Measurements from ENCODE around the gene RGMB. TPM values are rescaled to one million over a fixed set of nuclear protein-coding genes. Genes with fewer than 3 reads are reported as not detected.

The RGMB gene
- total RNA-seq, 3 donors from 2014 or later (not counting 1 experiment from before 2014, with no cell fraction given) = 0.35 to 1.5 (median 0.86) TPM

- no peaks in the 10 kb centered on the region for H3K36me3 Mint-ChIP-seq
- peak overlapping the region in 1 of 2 donors; percentile 44 for H3K27ac Mint-ChIP-seq
- H3K9me3 Mint-ChIP-seq = no peaks in the 10 kb centered on the region
- Histone ChIP-seq H3K27me3 (ENCODE audit: control insufficient read depth, insufficient read depth, low read length) (peaks cover 60% of the 10 kb centered on the region), H3K27ac (ENCODE audit: low read length) (no peak overlapping the region), H3K4me1 (ENCODE audit: control insufficient read depth, insufficient read depth, low read length) (peaks cover 52% of the 10 kb centered on the region), H3K9me3 (ENCODE audit: control insufficient read depth, insufficient read depth, low read length) (no peaks in the 10 kb centered on the region), H3K36me3 (ENCODE audit: control insufficient read depth, insufficient read depth, low read length) (no peaks in the 10 kb centered on the region), H3K4me3 (ENCODE audit: low read length) (peak overlapping the region; percentile 46)
- intact Hi-C loops (cut with micrococcal nuclease) = loop anchor here (5.0 to 10.0 kb wide), 2 partner anchors 152 to 1591 kb away; partner anchors contain the start of genes CHD1 and RIOK2
- peaks cover 51 to 78% of the 10 kb centered on the region in 2 donors for H3K27me3 Mint-ChIP-seq (ENCODE audit: low read depth in 2 of 2)
- peak overlapping the region; percentile 89 for H3K4me3 Mint-ChIP-seq
- ATAC-seq = no peak
- H3K4me1 Mint-ChIP-seq = peaks cover 53 to 66% of the 10 kb centered on the region in 2 donors
- under 1% methylated on average over 16 of the region's 16 CpGs for WGBS (ENCODE audit: insufficient coverage)
- DNase-seq = no peak
- no peak for TF ChIP-seq CTCF (IDR thresholded peaks at IDR 0.05)
Measured at GRCh38 chr5:98773214-98773463, 324 bp upstream of the RGMB start.

GRCh38 chr5:98774192-98775033 lies 950 bp downstream of the RGMB start:
- Mint-ChIP-seq H3K36me3 (no peaks in the 10 kb centered on the region), H3K4me1 (peaks cover 46 to 53% of the 10 kb centered on the region in 2 donors), H3K9me3 (no peaks in the 10 kb centered on the region), H3K4me3 (peak overlapping the region; percentile 94), H3K27me3 (ENCODE audit: low read depth in 2 of 2) (peaks cover 46 to 79% of the 10 kb centered on the region in 2 donors), H3K27ac (peak overlapping the region; percentile 44 to 53)
- H3K4me1 ChIP-seq (ENCODE audit: control insufficient read depth, insufficient read depth, low read length) = peaks cover 40% of the 10 kb centered on the region
- no peaks in the 10 kb centered on the region for H3K9me3 ChIP-seq (ENCODE audit: control insufficient read depth, insufficient read depth, low read length)
- ATAC-seq (peak; percentile 7 to 20 (median 12)), DNase-seq (peak; percentile 29 to 66)
- no peak overlapping the region for H3K27ac ChIP-seq (ENCODE audit: low read length)
- no peaks in the 10 kb centered on the region for H3K36me3 ChIP-seq (ENCODE audit: control insufficient read depth, insufficient read depth, low read length)
- TF ChIP-seq CTCF (IDR thresholded peaks at IDR 0.05) = no peak
- peak overlapping the region; percentile 57 for H3K4me3 ChIP-seq (ENCODE audit: low read length)
- peaks cover 52% of the 10 kb centered on the region for H3K27me3 ChIP-seq (ENCODE audit: control insufficient read depth, insufficient read depth, low read length)
- WGBS (ENCODE audit: insufficient coverage) = under 1% methylated on average over 62 of the region's 64 CpGs
- intact Hi-C loops (cut with micrococcal nuclease) = loop anchor here (5.0 to 10.0 kb wide), 2 partner anchors 150 to 1592 kb away; partner anchors contain the start of genes CHD1 and RIOK2

GRCh38 chr5:98775246-98776065 lies 2.0 kb downstream of the RGMB start:
- intact Hi-C loops (cut with micrococcal nuclease) = loop anchor here (10.0 kb wide), 1 partner anchor 149 kb away; the partner anchor contains the start of gene CHD1
- Mint-ChIP-seq H3K4me1 (peaks cover 38 to 43% of the 10 kb centered on the region in 2 donors), H3K36me3 (no peaks in the 10 kb centered on the region), H3K4me3 (peak overlapping the region; percentile 94), H3K27ac (peak overlapping the region in 1 of 2 donors; percentile 53), H3K9me3 (no peaks in the 10 kb centered on the region), H3K27me3 (ENCODE audit: low read depth in 2 of 2) (peaks cover 39 to 77% of the 10 kb centered on the region in 2 donors)
- Histone ChIP-seq H3K27me3 (ENCODE audit: control insufficient read depth, insufficient read depth, low read length) (peaks cover 42% of the 10 kb centered on the region), H3K27ac (ENCODE audit: low read length) (no peak overlapping the region), H3K9me3 (ENCODE audit: control insufficient read depth, insufficient read depth, low read length) (no peaks in the 10 kb centered on the region), H3K4me3 (ENCODE audit: low read length) (no peak overlapping the region), H3K4me1 (ENCODE audit: control insufficient read depth, insufficient read depth, low read length) (peaks cover 30% of the 10 kb centered on the region), H3K36me3 (ENCODE audit: control insufficient read depth, insufficient read depth, low read length) (no peaks in the 10 kb centered on the region)
- ATAC-seq = no peak
- 80% methylated on average over 12 of the region's 12 CpGs for WGBS (ENCODE audit: insufficient coverage)
- TF ChIP-seq CTCF (IDR thresholded peaks at IDR 0.05) = no peak
- no peak for DNase-seq
